ENCODE data around the gene KCNH1. TPM values are rescaled to one million over a fixed set of nuclear protein-coding genes. Genes with fewer than 3 reads are reported as not detected.

The KCNH1 gene
- total and polyA plus RNA-seq, 2 of the 4 experiments (the other 2 are of a cell fraction): 0.27 to 0.54 TPM

DNA sequence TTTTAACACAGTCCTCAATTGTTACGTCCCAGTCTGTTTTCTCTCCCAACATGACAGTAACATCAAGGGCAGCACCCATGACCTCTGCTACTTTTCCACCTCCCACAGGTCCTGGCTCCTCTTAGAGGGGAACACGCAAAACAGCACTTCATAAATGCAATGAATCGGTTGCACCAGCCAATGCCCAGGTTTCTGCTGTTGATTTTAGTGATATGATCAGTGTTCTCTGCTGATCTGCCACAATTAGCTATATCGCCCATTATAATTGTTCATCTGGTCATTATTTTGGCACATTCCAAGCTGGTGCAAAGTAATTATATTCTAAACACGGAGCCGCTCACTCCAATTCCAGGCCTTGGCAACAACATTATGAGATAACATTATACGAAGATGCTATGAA lies 184.5 kb downstream of the KCNH1 start:
- H3K36me3 ChIP-seq (ENCODE audit: control insufficient read depth, insufficient read depth, low read length): no peaks in the 10 kb centered on the region
- no peak overlapping the region for H4K8ac ChIP-seq (ENCODE audit: low read depth in 2 of 2, low read length in 2 of 2)
- H3K4me1 ChIP-seq (ENCODE audit: control insufficient read depth, insufficient read depth, low read length): no peaks in the 10 kb centered on the region
- H2BK5ac ChIP-seq (ENCODE audit: low read depth, low read length, poor library complexity, severe bottlenecking): no peak overlapping the region
- H4K5ac ChIP-seq (ENCODE audit: low read depth, low read length): no peak overlapping the region
- H3K79me1 ChIP-seq (ENCODE audit: low read depth in 1 of 2, low read length in 2 of 2): no peaks in the 10 kb centered on the region
- H2AK9ac ChIP-seq (replicated peaks; ENCODE audit: low read depth, low read length, poor library complexity): no peak overlapping the region
- no peak overlapping the region for H3K56ac ChIP-seq (ENCODE audit: extremely low read depth, insufficient read depth, low read length)
- no peak overlapping the region for H3K9ac ChIP-seq (ENCODE audit: low read depth, low read length)
- H3K27me3 ChIP-seq (ENCODE audit: control insufficient read depth, insufficient read depth, low read length): no peaks in the 10 kb centered on the region
- no peak overlapping the region for H2BK15ac ChIP-seq (ENCODE audit: low read depth, low read length)
- no TSS peak for BruUV-seq (replicated peaks)
- no peak overlapping the region for H3K14ac ChIP-seq (replicated peaks; ENCODE audit: low read depth, low read length)
- CTCF ChIA-PET: interaction anchor here (0.6 to 1.9 kb wide), 3 partner anchors 120 to 501 kb away, joined by 3 to 6 read pairs (median 5); partner anchors contain the start of gene KCNH1
- no peak overlapping the region for H2BK20ac ChIP-seq (ENCODE audit: low read depth, low read length)
- dilution Hi-C loops (cut with HindIII; ENCODE audit: low sequenced_read_pairs, unreplicated experiment): no loop called here
- TF ChIP-seq BHLHE40 (IDR thresholded peaks at IDR 0.05; ENCODE audit: low read depth, low read length) (no peak), CTCF (conservative IDR thresholded peaks at IDR 0.05; ENCODE audit: low read depth, low read length) (no peak), RCOR1 (IDR thresholded peaks at IDR 0.05; ENCODE audit: insufficient replicate concordance, low read length) (no peak), MXI1 (IDR thresholded peaks at IDR 0.05; ENCODE audit: borderline replicate concordance, low read depth, low read length) (no peak), MAZ (IDR thresholded peaks at IDR 0.05; ENCODE audit: borderline replicate concordance, low read depth, low read length) (no peak), MAFK (IDR thresholded peaks at IDR 0.05; ENCODE audit: low read depth, low read length) (no peak), POLR2A (IDR thresholded peaks at IDR 0.05; ENCODE audit: low read depth, low read length) (no peak), NFE2L2 (IDR thresholded peaks at IDR 0.05; ENCODE audit: low read depth, low read length) (no peak), CHD1 (IDR thresholded peaks at IDR 0.05; ENCODE audit: low read depth, low read length) (no peak), RFX5 (IDR thresholded peaks at IDR 0.05; ENCODE audit: low read depth, low read length) (no peak)
- TF ChIP-seq, protein P1, sequence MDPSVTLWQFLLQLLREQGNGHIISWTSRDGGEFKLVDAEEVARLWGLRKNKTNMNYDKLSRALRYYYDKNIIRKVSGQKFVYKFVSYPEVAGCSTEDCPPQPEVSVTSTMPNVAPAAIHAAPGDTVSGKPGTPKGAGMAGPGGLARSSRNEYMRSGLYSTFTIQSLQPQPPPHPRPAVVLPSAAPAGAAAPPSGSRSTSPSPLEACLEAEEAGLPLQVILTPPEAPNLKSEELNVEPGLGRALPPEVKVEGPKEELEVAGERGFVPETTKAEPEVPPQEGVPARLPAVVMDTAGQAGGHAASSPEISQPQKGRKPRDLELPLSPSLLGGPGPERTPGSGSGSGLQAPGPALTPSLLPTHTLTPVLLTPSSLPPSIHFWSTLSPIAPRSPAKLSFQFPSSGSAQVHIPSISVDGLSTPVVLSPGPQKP (IDR thresholded peaks at IDR 0.05; ENCODE audit: borderline replicate concordance, low read depth, low read length): no peak
- TF ChIP-seq, protein P2, sequence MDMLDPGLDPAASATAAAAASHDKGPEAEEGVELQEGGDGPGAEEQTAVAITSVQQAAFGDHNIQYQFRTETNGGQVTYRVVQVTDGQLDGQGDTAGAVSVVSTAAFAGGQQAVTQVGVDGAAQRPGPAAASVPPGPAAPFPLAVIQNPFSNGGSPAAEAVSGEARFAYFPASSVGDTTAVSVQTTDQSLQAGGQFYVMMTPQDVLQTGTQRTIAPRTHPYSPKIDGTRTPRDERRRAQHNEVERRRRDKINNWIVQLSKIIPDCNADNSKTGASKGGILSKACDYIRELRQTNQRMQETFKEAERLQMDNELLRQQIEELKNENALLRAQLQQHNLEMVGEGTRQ (IDR thresholded peaks at IDR 0.05; ENCODE audit: low read depth, low read length): no peak
- no peaks in the 10 kb centered on the region for H3K9me1 ChIP-seq (ENCODE audit: insufficient read depth, low read length)
- no peak overlapping the region for H2AFZ ChIP-seq (replicated peaks; ENCODE audit: low read length, poor library complexity)
- intact Hi-C loops (cut with micrococcal nuclease): no loop called here
- H3K23ac ChIP-seq (ENCODE audit: low read depth, low read length): no peak overlapping the region
- no peak overlapping the region for H2AK5ac ChIP-seq (ENCODE audit: low read depth, low read length)
- no peak overlapping the region for H3K4me2 ChIP-seq (ENCODE audit: low read depth, low read length)
- WGBS, 2 experiments (ENCODE audit: extremely low coverage in 2 of 2, insufficient read length in 1 of 2): no CpG with 5 or more reads among the region's 7 CpGs
- in situ Hi-C loops (cut with MboI; ENCODE audit: low sequenced_read_pairs): no loop called here
- POLR2A ChIA-PET (ENCODE audit: unreplicated experiment): no interaction called here
- no peak overlapping the region for H3K18ac ChIP-seq (ENCODE audit: low read depth, low read length)
- no peak for DNase-seq
- H4K91ac ChIP-seq (ENCODE audit: insufficient read depth, low read depth, low read length): no peak overlapping the region
- H3K4ac ChIP-seq (ENCODE audit: low read depth, low read length): no peak overlapping the region
- no peaks in the 10 kb centered on the region for H4K20me1 ChIP-seq (ENCODE audit: insufficient read depth, low read length)
- no peak for ATAC-seq (ENCODE audit: low read depth)
- no peak overlapping the region for H3K27ac ChIP-seq (ENCODE audit: insufficient read depth, low read length)
- H2BK120ac ChIP-seq (ENCODE audit: low read depth, low read length): no peak overlapping the region
- H3K9me3 ChIP-seq (ENCODE audit: control insufficient read depth, insufficient read depth, low read length): peaks cover 1% of the 10 kb centered on the region; the same call in 1 of the 2 replicates
- no peak overlapping the region for H3K4me3 ChIP-seq (ENCODE audit: insufficient read depth, low read depth, low read length)
